GM23338 (cell line): ENCODE data around the gene COLEC12. TPM values are rescaled to one million over a fixed set of nuclear protein-coding genes. Genes with fewer than 3 reads are reported as not detected.

Experiments used
- ATAC-seq: fragments of 200-7000 bp; cut with Tn5 transposase; 3 replicates; pipeline ENCODE4 v1.9.1; 2020
- DNase-seq: peaks from one replicate; pipeline ENCODE4 v3.0.0-alpha.2; 2015; ENCODE audit warnings: low spot score
- H2AFZ ChIP-seq: fragments of 200-600 bp; sonication (generic); 2 replicates; pipeline ENCODE4 v1.8.0; 2016; ENCODE audit warnings: antibody characterized with exemption, mild to moderate bottlenecking, moderate library complexity
- H3F3A ChIP-seq: fragments of 200-600 bp; sonication (generic); replicated peaks from 2 replicates; pipeline ENCODE4 v1.8.0; 2017; ENCODE audit warnings: antibody characterized with exemption, mixed run types, low read depth
- H3K27ac ChIP-seq: fragments of 200-600 bp; sonication (generic); 2 replicates; pipeline ENCODE4 v1.6.1; 2016; ENCODE audit warnings: low read depth
- H3K27me3 ChIP-seq: fragments of 200-600 bp; sonication (generic); 2 replicates; pipeline ENCODE4 v1.8.0; 2016; ENCODE audit warnings: mild to moderate bottlenecking, mixed run types, moderate library complexity; ENCODE audit not compliant: insufficient read depth
- H3K36me3 ChIP-seq: fragments of 200-600 bp; sonication (generic); 2 replicates; pipeline ENCODE4 v1.8.0; 2016; ENCODE audit warnings: mild to moderate bottlenecking; ENCODE audit not compliant: insufficient read depth
- H3K4me1 ChIP-seq: fragments of 200-600 bp; sonication (generic); 2 replicates; pipeline ENCODE4 v1.8.0; 2016; ENCODE audit warnings: mild to moderate bottlenecking, moderate library complexity; ENCODE audit not compliant: insufficient read depth
- H3K4me2 ChIP-seq: fragments of 200-600 bp; sonication (generic); 2 replicates; pipeline ENCODE4 v1.7.1; 2017; ENCODE audit warnings: mixed run types
- H3K4me3 ChIP-seq: fragments of 200-600 bp; sonication (generic); 2 replicates; pipeline ENCODE4 v1.6.1; 2016; ENCODE audit warnings: mixed run types
- H3K79me2 ChIP-seq: fragments of 200-600 bp; sonication (generic); replicated peaks from 2 replicates; pipeline ENCODE4 v1.8.0; 2017; ENCODE audit warnings: mild to moderate bottlenecking; ENCODE audit not compliant: insufficient read depth
- H3K9me2 ChIP-seq: fragments of 200-600 bp; sonication (generic); 2 replicates; pipeline ENCODE4 v1.8.0; 2017; ENCODE audit not compliant: insufficient read depth
- H4K20me1 ChIP-seq: fragments of 200-600 bp; sonication (generic); replicated peaks from 2 replicates; pipeline ENCODE4 v1.8.0; 2017; ENCODE audit warnings: mild to moderate bottlenecking; ENCODE audit not compliant: insufficient read depth
- H3K27ac Mint-ChIP-seq: 2 replicates; pipeline ENCODE4 v1.8.0; 2020; ENCODE audit warnings: inconsistent platforms, mild to moderate bottlenecking, moderate library complexity, mixed read lengths
- H3K27me3 Mint-ChIP-seq: 3 replicates; pipeline ENCODE4 v1.8.0; 2022; ENCODE audit warnings: low read depth, mild to moderate bottlenecking, moderate library complexity, mixed read lengths, inconsistent platforms; ENCODE audit not compliant: insufficient read depth, poor library complexity
- H3K36me3 Mint-ChIP-seq: 3 replicates; pipeline ENCODE4 v1.8.0; 2021; ENCODE audit warnings: low read depth, mild to moderate bottlenecking, inconsistent platforms, moderate library complexity, mixed read lengths
- H3K4me1 Mint-ChIP-seq: 3 replicates; pipeline ENCODE4 v1.8.0; 2020; ENCODE audit warnings: mild to moderate bottlenecking, inconsistent platforms, mixed read lengths
- H3K4me3 Mint-ChIP-seq: 3 replicates; pipeline ENCODE4 v1.8.0; 2021; ENCODE audit warnings: moderate library complexity, mild to moderate bottlenecking, inconsistent platforms, mixed read lengths
- H3K9me3 Mint-ChIP-seq: 3 replicates; pipeline ENCODE4 v1.8.0; 2020; ENCODE audit warnings: moderate library complexity, mild to moderate bottlenecking, inconsistent platforms, mixed read lengths
- EZH2 ChIP-seq: fragments of 200-600 bp; sonication (generic); IDR thresholded peaks from one replicate; pipeline ENCODE4 v1.8.0; 2017; ENCODE audit warnings: antibody characterized with exemption, mild to moderate bottlenecking, low read depth; ENCODE audit not compliant: unreplicated experiment
- EZH2phosphoT487 ChIP-seq: fragments of 200-600 bp; sonication (generic); IDR thresholded peaks from one replicate; pipeline ENCODE4 v1.8.1; 2018; ENCODE audit warnings: antibody characterized with exemption; ENCODE audit not compliant: unreplicated experiment
- JUNB ChIP-seq: IDR thresholded peaks from one replicate; pipeline ENCODE4 v1.6.1; 2016; ENCODE audit warnings: antibody characterized with exemption; ENCODE audit not compliant: unreplicated experiment
- NANOG ChIP-seq: IDR thresholded peaks from 2 replicates; pipeline ENCODE4 v1.6.1; 2016; ENCODE audit warnings: antibody characterized with exemption, borderline replicate concordance
- POLR2AphosphoS5 ChIP-seq: IDR thresholded peaks from 2 replicates; pipeline ENCODE4 v1.6.1; 2016; ENCODE audit warnings: antibody characterized with exemption, low read depth
- STAT1 ChIP-seq: IDR thresholded peaks from one replicate; pipeline ENCODE4 v1.6.1; 2016; ENCODE audit warnings: antibody characterized with exemption; ENCODE audit not compliant: unreplicated experiment
- ZNF331 ChIP-seq: fragments of 250-450 bp; sonication (Bioruptor Pico); IDR thresholded peaks from 2 replicates; pipeline ENCODE4 v1.5.0; 2020; ENCODE audit warnings: low read depth, mild to moderate bottlenecking, moderate library complexity
- polyA plus RNA-seq: library from polyadenylated mRNA; unstranded; fragments of >200 nt; fragmentation: Nextera tagmentation; extraction: Ambion mirVana; gene quantifications from 2 replicates; pipeline ENCODE4 v1.2.1, GENCODE V29; 2016
- total RNA-seq: library from RNA; depleted of rRNA; stranded (reverse); fragments of >200 nt; shearing (Covaris generic); gene quantifications from 2 replicates; pipeline ENCODE4 v1.2.3, GENCODE V29; 2014
- TF ChIP-seq, protein P1 (sequence below): IDR thresholded peaks from 2 replicates; pipeline ENCODE4 v1.6.1; 2016; ENCODE audit warnings: antibody characterized with exemption
- TF ChIP-seq, protein P2 (sequence below), 2 experiments: fragments of 200-600 bp in 1 of 2; sonication (generic) in 1 of 2; conservative IDR thresholded peaks; 2 replicates each; pipeline versions ENCODE4 v1.5.1 to v1.6.1; 2016 to 2017; ENCODE audit warnings: antibody characterized with exemption in 2 of 2, low read depth in 2 of 2, mild to moderate bottlenecking in 2 of 2, moderate library complexity in 1 of 2
- TF ChIP-seq, protein P3 (sequence below): fragments of 250-450 bp; sonication (Bioruptor Pico); IDR thresholded peaks from 2 replicates; pipeline ENCODE4 v1.5.0; 2020; ENCODE audit warnings: mild to moderate bottlenecking, moderate library complexity
- TF ChIP-seq, protein P4 (sequence below): IDR thresholded peaks from one replicate; pipeline ENCODE4 v1.6.1; 2018; ENCODE audit warnings: antibody characterized with exemption; ENCODE audit not compliant: unreplicated experiment

COLEC12 gene
- total and polyA plus RNA-seq, 2 experiments from 2014 or later: 1.1 to 3.2 TPM

DNA sequence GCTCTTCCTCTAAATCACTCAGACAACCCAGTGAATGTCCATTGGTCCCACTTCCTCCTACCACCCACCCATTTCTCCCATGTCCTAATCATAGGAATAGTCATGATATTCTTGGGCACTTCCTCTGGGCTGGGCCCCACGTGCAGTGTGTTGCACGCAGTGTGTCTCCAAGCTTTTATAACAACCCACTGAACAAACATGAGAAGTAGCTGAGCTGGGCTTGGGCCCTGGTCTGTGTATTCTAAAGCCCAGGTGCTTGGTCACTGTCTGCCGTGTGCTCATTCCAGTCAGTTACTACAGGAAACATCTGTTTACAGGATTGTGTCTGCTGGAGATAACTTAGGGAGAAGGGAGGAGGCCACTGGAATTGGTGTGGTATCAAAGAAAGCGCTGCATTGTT, 168.5 kb downstream of the COLEC12 start:
- Histone ChIP-seq H3K4me3 (no peak overlapping the region), H4K20me1 (0 out of 2 replicates have a peak, but pooled peaks cover under 1% of the 10 kb centered on the region), H3K4me1 (no peaks in the 10 kb centered on the region), H3F3A (no peaks in the 10 kb centered on the region), H3K36me3 (no peaks in the 10 kb centered on the region), H3K79me2 (no peaks in the 10 kb centered on the region), H3K27me3 (no peaks in the 10 kb centered on the region), H2AFZ (no peak overlapping the region), H3K9me2 (no peaks in the 10 kb centered on the region), H3K27ac (no peak overlapping the region), H3K4me2 (no peak overlapping the region)
- Mint-ChIP-seq H3K36me3 (no peaks in the 10 kb centered on the region), H3K4me1 (no peaks in the 10 kb centered on the region), H3K27me3 (peaks cover 2% of the 10 kb centered on the region), H3K27ac (peak overlapping the region; percentile 37; the same call in 1 of the 2 replicates), H3K9me3 (no peaks in the 10 kb centered on the region), H3K4me3 (no peak overlapping the region)
- TF ChIP-seq ZNF331 (no peak), EZH2phosphoT487 (no peak), POLR2AphosphoS5 (no peak), STAT1 (no peak), EZH2 (no peak), NANOG (no peak), JUNB (no peak)
- TF ChIP-seq, protein P1, sequence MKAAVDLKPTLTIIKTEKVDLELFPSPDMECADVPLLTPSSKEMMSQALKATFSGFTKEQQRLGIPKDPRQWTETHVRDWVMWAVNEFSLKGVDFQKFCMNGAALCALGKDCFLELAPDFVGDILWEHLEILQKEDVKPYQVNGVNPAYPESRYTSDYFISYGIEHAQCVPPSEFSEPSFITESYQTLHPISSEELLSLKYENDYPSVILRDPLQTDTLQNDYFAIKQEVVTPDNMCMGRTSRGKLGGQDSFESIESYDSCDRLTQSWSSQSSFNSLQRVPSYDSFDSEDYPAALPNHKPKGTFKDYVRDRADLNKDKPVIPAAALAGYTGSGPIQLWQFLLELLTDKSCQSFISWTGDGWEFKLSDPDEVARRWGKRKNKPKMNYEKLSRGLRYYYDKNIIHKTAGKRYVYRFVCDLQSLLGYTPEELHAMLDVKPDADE: no peak
- TF ChIP-seq, protein P2, sequence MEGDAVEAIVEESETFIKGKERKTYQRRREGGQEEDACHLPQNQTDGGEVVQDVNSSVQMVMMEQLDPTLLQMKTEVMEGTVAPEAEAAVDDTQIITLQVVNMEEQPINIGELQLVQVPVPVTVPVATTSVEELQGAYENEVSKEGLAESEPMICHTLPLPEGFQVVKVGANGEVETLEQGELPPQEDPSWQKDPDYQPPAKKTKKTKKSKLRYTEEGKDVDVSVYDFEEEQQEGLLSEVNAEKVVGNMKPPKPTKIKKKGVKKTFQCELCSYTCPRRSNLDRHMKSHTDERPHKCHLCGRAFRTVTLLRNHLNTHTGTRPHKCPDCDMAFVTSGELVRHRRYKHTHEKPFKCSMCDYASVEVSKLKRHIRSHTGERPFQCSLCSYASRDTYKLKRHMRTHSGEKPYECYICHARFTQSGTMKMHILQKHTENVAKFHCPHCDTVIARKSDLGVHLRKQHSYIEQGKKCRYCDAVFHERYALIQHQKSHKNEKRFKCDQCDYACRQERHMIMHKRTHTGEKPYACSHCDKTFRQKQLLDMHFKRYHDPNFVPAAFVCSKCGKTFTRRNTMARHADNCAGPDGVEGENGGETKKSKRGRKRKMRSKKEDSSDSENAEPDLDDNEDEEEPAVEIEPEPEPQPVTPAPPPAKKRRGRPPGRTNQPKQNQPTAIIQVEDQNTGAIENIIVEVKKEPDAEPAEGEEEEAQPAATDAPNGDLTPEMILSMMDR (conservative IDR thresholded peaks at IDR 0.05; ENCODE audit: low read depth in 2 of 2): no peak
- TF ChIP-seq, protein P3, sequence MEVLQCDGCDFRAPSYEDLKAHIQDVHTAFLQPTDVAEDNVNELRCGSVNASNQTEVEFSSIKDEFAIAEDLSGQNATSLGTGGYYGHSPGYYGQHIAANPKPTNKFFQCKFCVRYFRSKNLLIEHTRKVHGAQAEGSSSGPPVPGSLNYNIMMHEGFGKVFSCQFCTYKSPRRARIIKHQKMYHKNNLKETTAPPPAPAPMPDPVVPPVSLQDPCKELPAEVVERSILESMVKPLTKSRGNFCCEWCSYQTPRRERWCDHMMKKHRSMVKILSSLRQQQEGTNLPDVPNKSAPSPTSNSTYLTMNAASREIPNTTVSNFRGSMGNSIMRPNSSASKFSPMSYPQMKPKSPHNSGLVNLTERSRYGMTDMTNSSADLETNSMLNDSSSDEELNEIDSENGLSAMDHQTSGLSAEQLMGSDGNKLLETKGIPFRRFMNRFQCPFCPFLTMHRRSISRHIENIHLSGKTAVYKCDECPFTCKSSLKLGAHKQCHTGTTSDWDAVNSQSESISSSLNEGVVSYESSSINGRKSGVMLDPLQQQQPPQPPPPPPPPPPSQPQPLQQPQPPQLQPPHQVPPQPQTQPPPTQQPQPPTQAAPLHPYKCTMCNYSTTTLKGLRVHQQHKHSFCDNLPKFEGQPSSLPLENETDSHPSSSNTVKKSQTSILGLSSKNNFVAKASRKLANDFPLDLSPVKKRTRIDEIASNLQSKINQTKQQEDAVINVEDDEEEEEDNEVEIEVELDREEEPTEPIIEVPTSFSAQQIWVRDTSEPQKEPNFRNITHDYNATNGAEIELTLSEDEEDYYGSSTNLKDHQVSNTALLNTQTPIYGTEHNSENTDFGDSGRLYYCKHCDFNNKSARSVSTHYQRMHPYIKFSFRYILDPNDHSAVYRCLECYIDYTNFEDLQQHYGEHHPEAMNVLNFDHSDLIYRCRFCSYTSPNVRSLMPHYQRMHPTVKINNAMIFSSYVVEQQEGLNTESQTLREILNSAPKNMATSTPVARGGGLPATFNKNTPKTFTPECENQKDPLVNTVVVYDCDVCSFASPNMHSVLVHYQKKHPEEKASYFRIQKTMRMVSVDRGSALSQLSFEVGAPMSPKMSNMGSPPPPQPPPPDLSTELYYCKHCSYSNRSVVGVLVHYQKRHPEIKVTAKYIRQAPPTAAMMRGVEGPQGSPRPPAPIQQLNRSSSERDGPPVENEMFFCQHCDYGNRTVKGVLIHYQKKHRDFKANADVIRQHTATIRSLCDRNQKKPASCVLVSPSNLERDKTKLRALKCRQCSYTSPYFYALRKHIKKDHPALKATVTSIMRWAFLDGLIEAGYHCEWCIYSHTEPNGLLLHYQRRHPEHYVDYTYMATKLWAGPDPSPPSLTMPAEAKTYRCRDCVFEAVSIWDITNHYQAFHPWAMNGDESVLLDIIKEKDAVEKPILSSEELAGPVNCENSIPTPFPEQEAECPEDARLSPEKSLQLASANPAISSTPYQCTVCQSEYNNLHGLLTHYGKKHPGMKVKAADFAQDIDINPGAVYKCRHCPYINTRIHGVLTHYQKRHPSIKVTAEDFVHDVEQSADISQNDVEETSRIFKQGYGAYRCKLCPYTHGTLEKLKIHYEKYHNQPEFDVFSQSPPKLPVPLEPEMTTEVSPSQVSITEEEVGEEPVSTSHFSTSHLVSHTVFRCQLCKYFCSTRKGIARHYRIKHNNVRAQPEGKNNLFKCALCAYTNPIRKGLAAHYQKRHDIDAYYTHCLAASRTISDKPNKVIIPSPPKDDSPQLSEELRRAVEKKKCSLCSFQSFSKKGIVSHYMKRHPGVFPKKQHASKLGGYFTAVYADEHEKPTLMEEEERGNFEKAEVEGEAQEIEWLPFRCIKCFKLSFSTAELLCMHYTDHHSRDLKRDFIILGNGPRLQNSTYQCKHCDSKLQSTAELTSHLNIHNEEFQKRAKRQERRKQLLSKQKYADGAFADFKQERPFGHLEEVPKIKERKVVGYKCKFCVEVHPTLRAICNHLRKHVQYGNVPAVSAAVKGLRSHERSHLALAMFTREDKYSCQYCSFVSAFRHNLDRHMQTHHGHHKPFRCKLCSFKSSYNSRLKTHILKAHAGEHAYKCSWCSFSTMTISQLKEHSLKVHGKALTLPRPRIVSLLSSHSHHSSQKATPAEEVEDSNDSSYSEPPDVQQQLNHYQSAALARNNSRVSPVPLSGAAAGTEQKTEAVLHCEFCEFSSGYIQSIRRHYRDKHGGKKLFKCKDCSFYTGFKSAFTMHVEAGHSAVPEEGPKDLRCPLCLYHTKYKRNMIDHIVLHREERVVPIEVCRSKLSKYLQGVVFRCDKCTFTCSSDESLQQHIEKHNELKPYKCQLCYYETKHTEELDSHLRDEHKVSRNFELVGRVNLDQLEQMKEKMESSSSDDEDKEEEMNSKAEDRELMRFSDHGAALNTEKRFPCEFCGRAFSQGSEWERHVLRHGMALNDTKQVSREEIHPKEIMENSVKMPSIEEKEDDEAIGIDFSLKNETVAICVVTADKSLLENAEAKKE (CRISPR knock-in tag): no peak
- TF ChIP-seq, protein P4, sequence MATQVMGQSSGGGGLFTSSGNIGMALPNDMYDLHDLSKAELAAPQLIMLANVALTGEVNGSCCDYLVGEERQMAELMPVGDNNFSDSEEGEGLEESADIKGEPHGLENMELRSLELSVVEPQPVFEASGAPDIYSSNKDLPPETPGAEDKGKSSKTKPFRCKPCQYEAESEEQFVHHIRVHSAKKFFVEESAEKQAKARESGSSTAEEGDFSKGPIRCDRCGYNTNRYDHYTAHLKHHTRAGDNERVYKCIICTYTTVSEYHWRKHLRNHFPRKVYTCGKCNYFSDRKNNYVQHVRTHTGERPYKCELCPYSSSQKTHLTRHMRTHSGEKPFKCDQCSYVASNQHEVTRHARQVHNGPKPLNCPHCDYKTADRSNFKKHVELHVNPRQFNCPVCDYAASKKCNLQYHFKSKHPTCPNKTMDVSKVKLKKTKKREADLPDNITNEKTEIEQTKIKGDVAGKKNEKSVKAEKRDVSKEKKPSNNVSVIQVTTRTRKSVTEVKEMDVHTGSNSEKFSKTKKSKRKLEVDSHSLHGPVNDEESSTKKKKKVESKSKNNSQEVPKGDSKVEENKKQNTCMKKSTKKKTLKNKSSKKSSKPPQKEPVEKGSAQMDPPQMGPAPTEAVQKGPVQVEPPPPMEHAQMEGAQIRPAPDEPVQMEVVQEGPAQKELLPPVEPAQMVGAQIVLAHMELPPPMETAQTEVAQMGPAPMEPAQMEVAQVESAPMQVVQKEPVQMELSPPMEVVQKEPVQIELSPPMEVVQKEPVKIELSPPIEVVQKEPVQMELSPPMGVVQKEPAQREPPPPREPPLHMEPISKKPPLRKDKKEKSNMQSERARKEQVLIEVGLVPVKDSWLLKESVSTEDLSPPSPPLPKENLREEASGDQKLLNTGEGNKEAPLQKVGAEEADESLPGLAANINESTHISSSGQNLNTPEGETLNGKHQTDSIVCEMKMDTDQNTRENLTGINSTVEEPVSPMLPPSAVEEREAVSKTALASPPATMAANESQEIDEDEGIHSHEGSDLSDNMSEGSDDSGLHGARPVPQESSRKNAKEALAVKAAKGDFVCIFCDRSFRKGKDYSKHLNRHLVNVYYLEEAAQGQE: no peak
- DNase-seq (no peak), ATAC-seq (no peak)
